GM21717 (cell line): Measurements from ENCODE around the gene CPHXL2.

Source experiments
- ATAC-seq: cut with Tn5 transposase; IDR thresholded peaks from one replicate; pipeline ENCODE4 v1.9.1; 2021; ENCODE audit warnings: mild to moderate bottlenecking, moderate library complexity; ENCODE audit not compliant: unreplicated experiment

The CPHXL2 gene

DNA sequence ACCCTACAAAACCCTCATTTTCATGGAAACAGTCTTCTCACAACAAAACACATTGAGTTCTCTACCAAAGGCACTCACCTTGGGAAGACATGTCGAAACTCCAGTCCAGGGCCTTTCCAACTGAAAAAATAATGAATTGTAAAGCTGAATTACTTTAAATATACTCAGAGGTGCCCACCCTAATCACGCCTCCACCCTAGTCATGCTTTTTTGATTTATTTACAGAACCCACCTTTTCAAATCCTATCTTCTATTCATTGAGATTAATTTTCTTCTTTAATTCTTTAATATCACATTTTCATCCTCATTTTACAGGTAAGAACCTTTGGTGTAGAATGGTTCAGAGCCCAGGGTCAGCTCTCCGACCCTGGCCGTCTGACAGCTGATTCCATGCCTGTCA, at the start of gene CPHXL2:
TSS of gene CPHXL2 (minus strand) at position 101 of the 400 bp plus-strand sequence. CDS start at position 91, 10 bp downstream.
- ATAC-seq: no peak

DNA sequence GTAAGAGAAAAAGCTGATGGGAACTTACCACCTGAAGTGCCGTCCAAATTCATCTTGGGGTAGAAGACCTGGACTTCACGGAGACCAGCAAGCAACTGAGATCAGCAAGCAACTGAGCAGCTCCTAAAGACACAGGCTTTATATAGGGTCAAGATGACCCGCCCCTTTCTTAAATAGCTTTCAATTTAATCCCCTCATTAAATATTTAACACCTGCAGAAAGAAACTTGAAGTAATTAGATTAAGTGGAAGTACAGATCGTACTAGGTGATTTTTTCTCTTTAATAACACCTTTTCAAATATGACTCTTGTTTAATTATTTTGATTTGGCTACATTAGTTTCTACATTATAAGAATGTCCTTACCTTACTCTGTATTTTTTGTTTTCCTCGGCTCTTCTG, 49.6 kb upstream of the CPHXL2 start, which contains the start of gene CPHXL:
TSS of gene CPHXL (minus strand) at position 101 of the 400 bp plus-strand sequence. CDS start at position 53, 48 bp downstream.
- no peak for ATAC-seq

DNA sequence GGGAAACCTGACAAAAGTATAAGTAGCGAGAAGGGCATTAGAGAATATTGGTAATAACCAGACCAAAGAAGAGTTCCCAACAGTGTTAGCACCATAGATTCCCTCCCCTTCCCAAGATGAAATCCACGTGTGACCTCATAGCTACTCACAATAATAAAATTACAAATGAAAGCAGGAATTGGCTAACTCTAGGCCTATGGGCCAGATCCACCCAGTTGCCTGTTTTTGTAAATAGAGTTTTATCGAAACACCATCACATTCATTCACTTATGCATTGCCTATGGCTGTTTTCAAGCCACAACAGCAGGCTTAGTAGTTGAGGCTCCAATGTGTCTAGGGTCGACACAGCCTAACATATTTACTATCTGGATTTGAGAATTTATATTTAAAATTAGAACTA, 41.6 kb upstream of the CPHXL2 start:
- ATAC-seq: no peak

DNA sequence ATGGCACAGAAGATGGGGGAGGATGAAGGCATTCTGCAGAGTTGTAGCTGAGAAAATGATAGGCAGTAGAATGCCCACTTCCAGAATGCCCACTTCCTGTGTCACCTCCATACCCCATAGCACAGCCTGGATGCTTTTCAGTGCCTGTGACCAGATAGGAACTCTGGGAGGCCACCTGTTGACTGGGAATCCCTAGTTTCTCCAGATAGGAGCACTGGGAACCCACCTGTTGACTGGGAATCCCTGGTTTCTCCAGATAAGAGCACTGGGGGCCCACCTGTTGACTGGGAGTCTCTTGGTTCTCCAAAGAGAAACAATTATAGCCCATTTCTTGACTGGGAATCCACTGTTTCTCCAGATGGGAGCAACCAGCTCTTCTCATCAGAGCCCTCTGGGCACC, 37.9 kb upstream of the CPHXL2 start:
- ATAC-seq: no peak

DNA sequence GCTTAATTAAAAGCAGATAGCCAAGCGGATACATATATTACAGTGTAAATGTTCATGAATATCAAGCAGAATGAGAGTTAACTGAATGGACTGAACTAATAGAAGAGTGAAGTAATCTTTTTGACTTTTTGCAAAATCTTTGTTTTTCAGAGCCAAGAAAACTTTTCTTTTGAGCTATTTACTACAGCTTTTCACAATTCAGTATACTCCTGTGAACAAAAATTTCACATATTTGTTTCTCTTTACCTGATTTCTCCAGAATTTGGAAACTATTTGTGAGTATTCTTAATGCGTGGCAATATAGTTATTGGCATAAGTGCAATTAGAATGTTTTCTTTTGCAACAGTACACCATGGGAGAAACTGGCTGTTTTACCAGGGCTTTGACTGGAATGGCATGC, 33.5 kb upstream of the CPHXL2 start:
- no peak for ATAC-seq

DNA sequence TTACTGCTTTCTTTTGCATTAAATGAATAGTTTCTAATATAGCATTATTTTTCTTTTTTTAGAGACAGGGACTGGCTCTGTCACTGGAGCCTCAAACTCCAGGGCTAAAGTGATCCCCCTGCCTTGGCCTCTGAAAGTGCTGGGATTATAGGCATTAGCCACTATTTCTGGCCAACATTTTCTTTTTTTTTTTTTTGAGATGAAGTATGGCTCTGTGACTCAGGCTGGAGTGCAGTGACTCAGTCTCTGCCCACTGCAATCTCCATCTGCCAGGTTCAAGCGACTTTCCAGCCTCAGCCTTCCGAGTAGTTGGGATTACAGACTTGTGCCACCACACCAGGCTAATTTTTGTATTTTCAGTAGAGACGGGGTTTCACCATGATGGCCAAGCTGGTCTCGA, 26.5 kb upstream of the CPHXL2 start:
- no peak for ATAC-seq

DNA sequence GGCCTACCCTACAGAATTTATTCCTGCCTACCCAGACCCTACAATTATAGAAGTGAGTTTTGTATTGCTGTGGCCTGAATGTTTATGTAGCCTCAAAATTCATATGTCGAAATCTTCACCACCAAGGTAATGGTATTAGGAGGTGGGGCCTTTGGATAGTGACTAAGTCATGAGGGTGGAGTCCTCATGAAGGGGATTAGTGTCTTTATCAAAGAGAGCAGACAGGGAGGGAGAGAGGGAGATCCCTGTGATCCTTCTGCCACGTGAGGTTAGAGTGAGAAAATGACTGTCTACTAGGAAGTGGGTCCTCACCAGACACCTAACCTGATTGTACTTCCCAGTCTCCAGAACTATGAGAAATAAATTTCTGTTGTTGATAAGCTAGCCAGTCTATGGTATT, 25.4 kb upstream of the CPHXL2 start:
- ATAC-seq: no peak

DNA sequence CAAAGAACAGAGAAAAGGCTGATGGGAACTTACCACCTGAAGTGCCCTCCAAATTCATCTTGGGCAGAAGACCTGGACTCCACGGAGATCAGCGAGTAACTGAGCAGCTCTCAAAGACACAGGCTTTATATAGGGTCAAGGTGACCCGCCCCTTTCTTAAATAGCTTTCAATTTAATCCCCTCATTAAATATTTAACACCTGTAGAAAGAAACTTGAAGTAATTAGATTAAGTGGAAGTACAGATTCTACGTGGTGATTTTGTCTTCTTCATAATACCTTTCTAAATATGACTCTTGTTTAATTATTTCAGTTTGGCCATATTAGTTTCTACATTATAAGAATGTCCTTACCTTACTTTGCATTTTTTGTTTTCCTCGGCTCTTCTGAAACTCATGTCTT, 24.6 kb upstream of the CPHXL2 start, which contains the start of gene DUXB:
TSS of gene DUXB (minus strand) at position 101 of the 400 bp plus-strand sequence. CDS start at position 58, 43 bp downstream.
- no peak for ATAC-seq

DNA sequence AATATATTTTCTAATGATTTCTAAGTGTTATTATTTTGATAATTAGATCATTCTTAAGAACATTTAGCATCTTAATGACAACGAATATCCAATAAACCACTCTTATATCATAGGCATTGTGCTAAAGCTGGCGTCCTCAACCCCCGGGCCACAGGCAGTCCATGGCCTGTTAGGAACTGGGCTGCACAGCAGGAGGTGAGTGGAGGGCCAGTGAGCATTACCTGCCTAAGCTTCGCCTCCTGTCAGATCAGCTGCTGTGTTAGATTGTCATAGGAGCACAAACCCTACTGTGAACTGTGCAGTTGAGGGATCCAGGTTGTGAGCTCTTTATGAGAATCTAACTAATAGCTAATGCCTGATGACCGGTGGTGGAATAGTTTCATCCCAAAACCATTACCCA, 20.8 kb upstream of the CPHXL2 start:
- ATAC-seq: no peak

DNA sequence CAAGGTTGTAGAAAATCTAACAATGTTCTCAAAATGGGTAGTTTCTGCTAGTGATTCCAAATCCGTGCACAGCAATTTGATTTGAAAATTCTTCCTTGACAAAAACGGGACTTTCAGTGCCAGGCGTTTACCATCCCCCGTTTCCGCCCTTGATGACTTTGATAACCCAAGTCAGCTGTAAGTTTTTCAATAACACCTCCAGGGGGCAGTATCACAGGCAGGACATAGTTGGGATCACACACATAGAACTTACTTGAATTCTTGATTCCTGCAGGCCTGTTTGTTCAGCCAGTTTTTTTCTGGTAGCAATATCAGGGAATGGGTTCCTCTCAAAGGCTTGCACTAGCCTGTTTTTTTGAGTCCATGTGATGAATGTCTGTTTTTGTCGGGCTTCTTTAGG, 18.9 kb upstream of the CPHXL2 start:
- ATAC-seq: no peak

DNA sequence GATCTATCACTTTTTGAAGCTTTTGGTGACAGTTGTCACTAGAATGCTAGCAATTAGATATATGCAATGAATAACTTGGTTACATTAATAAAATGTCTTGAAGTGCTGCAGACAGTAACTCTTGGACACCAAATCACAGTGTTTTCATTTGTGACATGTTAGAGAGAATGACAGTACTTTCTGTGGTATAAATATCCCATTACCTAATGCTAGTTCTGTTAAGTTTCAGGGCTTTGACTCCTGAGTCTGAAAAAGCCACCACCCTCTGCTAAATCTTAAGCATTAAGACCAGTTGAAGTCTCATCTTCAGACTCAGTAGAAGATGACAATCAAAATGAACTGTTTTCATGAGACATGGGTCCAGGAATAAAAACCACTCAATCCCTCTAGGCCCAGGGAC, 10.6 kb upstream of the CPHXL2 start:
- no peak for ATAC-seq

DNA sequence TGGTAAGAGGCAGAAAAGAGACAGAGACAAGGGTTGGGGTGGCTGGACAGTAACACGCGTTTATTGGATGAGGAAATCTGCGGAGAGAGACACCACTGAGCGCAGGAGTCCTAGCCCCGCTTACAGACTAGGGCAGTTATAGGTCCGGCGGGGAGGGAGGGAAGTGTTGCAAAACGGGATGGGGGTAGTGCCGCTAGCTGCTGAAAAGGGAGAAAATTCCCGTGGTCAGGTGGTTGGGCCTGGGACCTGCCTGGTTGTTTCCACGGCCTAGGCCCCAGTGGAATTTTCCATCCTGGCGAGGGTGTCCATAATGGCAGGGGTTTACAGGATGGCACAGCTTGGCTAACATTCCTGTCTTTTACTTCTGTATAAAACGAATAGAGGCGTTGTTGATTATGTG, 5.5 kb upstream of the CPHXL2 start:
- ATAC-seq: no peak

DNA sequence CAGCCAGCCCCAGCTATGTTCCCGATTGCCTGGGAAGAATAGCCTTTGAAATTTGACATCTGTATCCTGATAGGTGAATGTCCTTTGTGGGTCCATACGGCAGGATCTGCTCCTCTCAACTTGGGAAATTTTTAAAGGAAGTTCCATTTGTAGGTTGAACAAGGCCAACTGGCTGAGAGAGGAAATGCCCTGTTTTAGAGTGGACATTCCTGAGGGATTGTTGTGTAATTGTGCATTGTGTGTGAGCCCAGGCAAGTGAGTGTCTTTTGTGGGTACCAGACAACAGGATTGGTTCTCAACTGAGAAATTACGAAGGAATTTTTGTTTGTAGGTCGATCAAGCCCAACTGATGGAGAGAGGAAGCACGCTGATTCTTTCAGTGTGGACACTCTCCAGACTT, 2.6 kb upstream of the CPHXL2 start:
- no peak for ATAC-seq

DNA sequence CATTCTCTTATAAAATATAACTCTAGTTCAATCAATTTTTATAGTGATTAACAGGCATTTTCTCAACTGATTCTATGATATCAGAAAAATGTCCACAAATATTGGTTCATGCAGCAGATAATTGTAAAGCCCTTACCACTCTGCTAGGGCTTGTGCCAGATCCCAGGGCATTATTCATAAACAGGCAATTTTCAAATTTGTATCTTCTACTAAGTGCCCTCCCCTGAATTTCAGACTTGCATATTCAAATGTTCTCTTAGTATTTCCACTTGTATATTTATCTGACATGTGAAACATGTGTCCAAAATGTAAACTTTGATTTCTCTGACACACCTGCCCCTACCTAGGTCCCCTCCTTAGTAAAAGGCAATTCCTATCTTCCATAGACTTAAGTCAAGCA, 9.3 kb downstream of the CPHXL2 start:
- no peak for ATAC-seq

DNA sequence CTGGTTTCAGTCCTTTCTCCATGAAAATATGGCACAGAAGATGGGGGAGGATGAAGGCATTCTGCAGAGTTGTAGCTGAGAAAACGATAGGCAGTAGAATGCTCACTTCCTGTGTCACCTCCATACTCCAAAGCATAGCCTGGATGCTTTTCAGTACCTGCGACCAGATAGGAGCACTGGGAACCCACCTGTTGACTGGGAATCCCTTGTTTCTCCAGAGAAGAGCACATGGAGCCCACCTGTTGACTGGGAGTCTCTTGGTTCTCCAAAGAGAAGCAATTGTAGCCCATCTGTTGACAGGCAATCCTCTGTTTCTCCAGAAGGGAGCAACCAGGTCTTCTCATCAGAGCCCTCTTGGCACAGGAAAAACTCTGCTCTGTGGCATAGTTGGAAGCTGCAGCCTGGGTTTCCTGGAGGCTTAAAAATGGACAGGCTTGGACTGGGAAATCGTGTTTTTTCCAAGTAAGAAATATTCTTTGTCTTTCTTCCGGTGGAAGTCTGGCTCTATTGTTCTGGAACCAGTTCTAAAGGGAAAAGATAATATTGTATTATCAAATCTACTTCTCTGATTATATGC, 16.0 kb downstream of the CPHXL2 start:
- ATAC-seq: no peak

DNA sequence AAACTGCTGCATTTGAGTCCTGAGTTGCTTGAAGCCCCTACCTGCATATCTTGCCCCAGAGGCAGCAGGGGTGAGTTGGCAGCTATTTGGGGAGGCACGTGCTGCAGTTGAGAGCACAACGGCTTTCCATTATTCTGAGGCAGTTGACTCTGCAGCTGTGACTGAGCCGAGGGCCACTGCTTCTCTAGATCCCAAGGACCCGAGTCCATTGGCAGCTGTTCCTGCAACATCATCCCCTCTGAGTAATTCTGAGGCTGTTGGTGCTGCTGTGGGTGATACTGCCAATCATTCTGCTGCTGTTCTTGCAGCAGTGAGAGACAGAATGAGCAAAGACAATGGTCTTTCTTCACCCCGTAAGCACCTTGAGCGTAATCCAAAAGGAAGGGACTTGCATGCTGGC, 16.5 kb downstream of the CPHXL2 start:
- no peak for ATAC-seq

DNA sequence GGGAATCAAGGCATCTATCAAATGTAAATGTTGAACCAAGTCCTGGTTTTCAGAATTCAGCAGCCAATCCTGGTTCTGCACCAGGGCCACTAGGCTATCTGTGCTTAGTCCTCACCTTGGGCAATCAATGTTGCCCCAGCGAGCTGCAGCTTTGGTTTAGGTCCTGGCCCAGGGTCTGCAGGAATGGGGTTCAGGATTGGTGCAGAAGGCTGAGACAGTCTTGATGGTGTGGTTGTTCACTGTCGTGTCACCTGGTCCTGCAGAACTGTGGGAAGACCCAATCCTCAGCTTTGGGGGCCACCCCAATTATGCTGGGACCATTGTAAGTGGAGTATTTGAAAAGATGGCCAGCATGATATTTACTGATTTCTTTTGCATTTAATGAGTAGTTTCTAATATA, 18.6 kb downstream of the CPHXL2 start:
- ATAC-seq: no peak

DNA sequence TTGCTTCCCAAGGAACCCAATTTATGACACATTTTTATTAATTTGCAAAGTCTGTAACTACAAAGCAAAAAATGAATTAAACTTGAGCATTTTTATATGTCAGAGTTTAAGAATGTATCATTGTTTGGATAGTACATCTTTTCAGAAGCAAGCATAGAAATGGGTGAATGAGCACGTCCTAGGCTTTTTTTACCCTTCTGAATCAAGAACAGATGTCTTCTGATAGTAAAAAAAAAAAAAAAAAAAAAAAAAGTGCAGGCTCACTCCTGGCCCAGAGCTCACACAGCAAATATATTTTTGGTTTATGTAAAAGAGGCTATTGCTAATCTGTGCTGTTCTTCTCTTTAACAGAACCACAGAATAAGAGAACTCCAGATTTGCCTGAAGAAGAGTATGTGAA, 22.9 kb downstream of the CPHXL2 start:
- no peak for ATAC-seq

DNA sequence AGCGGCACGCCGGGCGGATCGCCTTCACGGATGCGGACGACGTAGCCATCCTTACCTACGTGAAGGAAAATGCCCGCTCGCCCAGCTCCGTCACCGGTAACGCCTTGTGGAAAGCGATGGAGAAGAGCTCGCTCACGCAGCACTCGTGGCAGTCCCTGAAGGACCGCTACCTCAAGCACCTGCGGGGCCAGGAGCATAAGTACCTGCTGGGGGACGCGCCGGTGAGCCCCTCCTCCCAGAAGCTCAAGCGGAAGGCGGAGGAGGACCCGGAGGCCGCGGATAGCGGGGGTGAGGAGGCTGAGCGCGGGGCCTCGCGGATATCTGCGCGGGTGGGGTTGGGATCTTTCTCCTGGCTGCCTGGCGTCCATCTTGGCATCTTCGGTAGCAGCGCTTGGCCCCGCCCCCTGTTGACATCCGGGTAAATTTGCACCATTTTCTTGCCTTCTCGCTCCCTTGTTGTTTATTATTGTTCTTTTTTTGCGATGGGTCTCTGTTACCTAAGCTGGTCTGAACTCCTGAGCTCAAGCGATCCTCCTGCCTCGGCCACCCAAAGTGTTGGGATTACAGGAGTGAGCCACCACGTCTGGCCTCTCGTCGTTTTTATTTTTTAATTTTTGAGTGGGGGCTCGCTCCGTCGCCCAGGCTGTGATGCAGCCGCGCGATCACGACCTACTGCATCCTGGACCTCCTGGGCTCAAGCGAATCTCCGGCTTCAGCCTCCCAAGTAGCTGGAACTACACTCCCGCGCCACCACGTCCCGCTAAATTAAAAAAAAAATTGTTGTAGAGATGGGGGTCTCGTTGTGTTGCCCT, 28.3 kb downstream of the CPHXL2 start:
- ATAC-seq: peak; percentile 38

DNA sequence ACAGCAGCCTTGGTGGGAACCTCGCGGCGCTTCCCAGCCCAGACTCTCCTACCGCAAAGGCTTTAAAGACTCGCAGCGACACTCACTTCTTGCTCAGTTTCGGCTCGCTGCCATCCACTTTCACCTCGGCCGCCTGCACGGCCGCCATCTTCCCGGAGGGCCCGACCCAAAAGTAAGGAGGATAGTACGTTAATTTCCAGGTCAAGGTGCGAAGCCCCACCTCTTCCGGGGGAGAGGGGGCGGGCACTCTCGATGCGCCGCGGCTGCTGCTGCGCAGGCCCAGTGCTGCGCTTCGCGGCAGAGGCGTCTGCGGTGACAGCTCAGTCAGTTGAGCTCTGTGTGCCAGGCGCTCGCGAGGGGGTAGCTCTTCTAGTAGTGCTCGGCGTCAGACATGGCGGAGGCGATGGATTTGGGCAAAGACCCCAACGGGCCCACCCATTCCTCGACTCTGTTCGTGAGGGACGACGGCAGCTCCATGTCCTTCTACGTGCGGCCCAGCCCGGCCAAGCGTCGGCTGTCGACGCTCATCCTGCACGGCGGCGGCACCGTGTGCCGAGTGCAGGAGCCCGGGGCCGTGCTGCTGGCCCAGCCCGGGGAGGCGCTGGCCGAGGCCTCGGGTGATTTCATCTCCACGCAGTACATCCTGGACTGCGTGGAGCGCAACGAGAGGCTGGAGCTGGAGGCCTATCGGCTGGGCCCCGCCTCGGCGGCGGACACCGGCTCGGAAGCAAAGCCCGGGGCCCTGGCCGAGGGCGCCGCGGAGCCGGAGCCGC, 29.1 kb downstream of the CPHXL2 start, which contains the start of the genes KARS1 and TERF2IP:
TSS of gene KARS1 (minus strand) at position 174 of the 773 bp plus-strand sequence. CDS start at position 148, 26 bp downstream.
TSS of gene TERF2IP (plus strand) at position 282 of the 773 bp plus-strand sequence. CDS start at position 392, 110 bp downstream.
- peak; percentile 88 for ATAC-seq

DNA sequence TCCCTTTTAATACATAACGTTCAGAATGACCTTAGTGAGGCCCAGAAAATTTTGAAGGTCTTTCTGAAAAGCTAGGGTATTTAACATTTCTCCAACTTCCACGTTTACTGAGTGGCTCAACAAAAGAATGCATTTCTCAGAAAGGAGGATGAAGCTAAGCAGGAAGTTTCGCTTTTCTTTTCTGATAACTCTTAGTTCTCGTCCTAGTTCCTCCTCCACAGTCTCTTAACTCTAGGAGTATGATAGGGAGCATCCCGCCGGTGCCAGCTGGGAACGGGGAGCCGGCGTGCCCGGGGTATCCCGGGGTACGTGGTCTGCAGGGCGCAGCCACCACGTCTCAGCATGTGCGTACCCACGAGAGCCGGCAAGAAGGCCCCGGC, 29.7 kb downstream of the CPHXL2 start:
- ATAC-seq: peak; percentile 19
